Parathyroid adenoma (tissue), 2 donors: Measurements from ENCODE around the gene SLC39A10.

ENCODE experiments used
- H2AFZ ChIP-seq: fragments of 300-600 bp; sonication (generic); one replicate; pipeline ENCODE4 v1.7.0; 2017; ENCODE audit warnings: antibody characterized with exemption, mild to moderate bottlenecking
- H3K27ac ChIP-seq: fragments of 300-600 bp; sonication (generic); one replicate; pipeline ENCODE4 v1.7.0; 2017
- H3K27me3 ChIP-seq: fragments of 300-600 bp; sonication (generic); one replicate; pipeline ENCODE4 v1.7.0; 2017; ENCODE audit warnings: low read length; ENCODE audit not compliant: control insufficient read depth, insufficient read depth
- H3K36me3 ChIP-seq: fragments of 300-600 bp; sonication (generic); one replicate; pipeline ENCODE4 v1.7.0; 2017; ENCODE audit warnings: low read length; ENCODE audit not compliant: control insufficient read depth, insufficient read depth
- H3K4me1 ChIP-seq: fragments of 300-600 bp; sonication (generic); one replicate; pipeline ENCODE4 v1.7.0; 2017; ENCODE audit warnings: control low read depth
- H3K4me2 ChIP-seq: fragments of 300-600 bp; sonication (generic); one replicate; pipeline ENCODE4 v1.7.0; 2017; ENCODE audit warnings: low read length
- H3K4me3 ChIP-seq: fragments of 300-600 bp; sonication (generic); one replicate; pipeline ENCODE4 v1.7.0; 2017; ENCODE audit warnings: low read depth, low read length
- H3K79me2 ChIP-seq: fragments of 300-600 bp; sonication (generic); one replicate; pipeline ENCODE4 v1.7.0; 2017; ENCODE audit warnings: control low read depth
- H3K9ac ChIP-seq: fragments of 300-600 bp; sonication (generic); one replicate; pipeline ENCODE4 v1.7.0; 2017; ENCODE audit warnings: mild to moderate bottlenecking
- H3K9me3 ChIP-seq: fragments of 300-600 bp; sonication (generic); one replicate; pipeline ENCODE4 v1.7.0; 2017; ENCODE audit warnings: low read length; ENCODE audit not compliant: control insufficient read depth
- TF ChIP-seq, protein P1 (sequence below): fragments of 300-600 bp; sonication (generic); IDR thresholded peaks from one replicate; pipeline ENCODE4 v1.7.0; 2017; ENCODE audit warnings: antibody characterized with exemption, mild to moderate bottlenecking
- donor health status: primary hyperparathyroidism.

Gene SLC39A10

DNA sequence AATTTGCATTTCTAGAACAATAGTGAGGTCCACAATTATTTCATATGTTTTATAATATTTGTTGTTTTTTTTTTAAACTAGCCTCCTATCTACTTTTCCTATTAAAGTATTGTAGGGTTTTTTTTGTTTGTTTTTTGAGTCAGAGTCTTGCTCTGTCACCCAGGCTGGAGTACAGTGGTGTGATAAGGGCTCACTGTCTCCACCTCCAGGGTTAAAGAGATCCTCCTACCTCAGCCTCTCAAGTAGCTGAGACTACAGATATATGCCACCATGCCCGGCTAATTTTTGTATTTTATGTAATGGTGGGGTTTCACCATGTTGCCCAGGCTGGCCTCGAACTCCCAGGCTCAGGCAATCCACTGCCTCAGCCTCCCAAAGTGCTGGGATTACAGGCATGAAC, 122.5 kb downstream of the SLC39A10 start:
- no peaks in the 10 kb centered on the region for H3K9me3 ChIP-seq
- TF ChIP-seq, protein P1, sequence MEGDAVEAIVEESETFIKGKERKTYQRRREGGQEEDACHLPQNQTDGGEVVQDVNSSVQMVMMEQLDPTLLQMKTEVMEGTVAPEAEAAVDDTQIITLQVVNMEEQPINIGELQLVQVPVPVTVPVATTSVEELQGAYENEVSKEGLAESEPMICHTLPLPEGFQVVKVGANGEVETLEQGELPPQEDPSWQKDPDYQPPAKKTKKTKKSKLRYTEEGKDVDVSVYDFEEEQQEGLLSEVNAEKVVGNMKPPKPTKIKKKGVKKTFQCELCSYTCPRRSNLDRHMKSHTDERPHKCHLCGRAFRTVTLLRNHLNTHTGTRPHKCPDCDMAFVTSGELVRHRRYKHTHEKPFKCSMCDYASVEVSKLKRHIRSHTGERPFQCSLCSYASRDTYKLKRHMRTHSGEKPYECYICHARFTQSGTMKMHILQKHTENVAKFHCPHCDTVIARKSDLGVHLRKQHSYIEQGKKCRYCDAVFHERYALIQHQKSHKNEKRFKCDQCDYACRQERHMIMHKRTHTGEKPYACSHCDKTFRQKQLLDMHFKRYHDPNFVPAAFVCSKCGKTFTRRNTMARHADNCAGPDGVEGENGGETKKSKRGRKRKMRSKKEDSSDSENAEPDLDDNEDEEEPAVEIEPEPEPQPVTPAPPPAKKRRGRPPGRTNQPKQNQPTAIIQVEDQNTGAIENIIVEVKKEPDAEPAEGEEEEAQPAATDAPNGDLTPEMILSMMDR, result no peak
- no peak overlapping the region for H2AFZ ChIP-seq
- no peak overlapping the region for H3K4me3 ChIP-seq
- H3K36me3 ChIP-seq, result no peaks in the 10 kb centered on the region
- H3K27ac ChIP-seq, result no peak overlapping the region
- no peak overlapping the region for H3K9ac ChIP-seq
- H3K4me1 ChIP-seq, result no peaks in the 10 kb centered on the region
- no peaks in the 10 kb centered on the region for H3K79me2 ChIP-seq
- H3K4me2 ChIP-seq, result no peak overlapping the region
- H3K27me3 ChIP-seq, result no peaks in the 10 kb centered on the region

DNA sequence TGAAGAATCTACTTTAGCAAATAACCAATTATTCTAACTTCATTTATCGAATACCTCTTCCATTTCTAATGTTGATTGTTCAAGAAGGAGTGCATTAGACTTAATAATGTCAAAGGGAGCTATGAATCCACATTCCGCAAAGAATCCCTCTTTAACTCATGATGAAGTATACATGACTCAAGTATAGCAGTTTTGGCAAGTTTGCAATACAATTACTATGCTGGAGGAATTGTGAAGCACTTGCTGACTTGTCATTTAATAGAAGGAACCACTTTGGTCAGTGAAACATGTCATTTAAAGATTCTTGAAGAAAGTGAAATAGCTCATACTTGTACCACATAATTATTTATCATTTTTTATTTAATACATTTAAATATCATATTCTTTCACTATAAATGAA, 125.1 kb downstream of the SLC39A10 start:
- Histone ChIP-seq H3K27me3 (no peaks in the 10 kb centered on the region), H3K4me1 (no peaks in the 10 kb centered on the region), H2AFZ (no peak overlapping the region), H3K4me3 (no peak overlapping the region), H3K36me3 (no peaks in the 10 kb centered on the region), H3K4me2 (no peak overlapping the region), H3K9me3 (no peaks in the 10 kb centered on the region), H3K27ac (no peak overlapping the region), H3K9ac (no peak overlapping the region), H3K79me2 (no peaks in the 10 kb centered on the region)
- TF ChIP-seq, protein P1, result no peak
